Neural progenitor cell (in vitro differentiated cells): ENCODE measurements around the gene TTC31.

ENCODE experiments used
- EZH2 ChIP-seq: fragments of 200-600 bp; sonication (generic); IDR thresholded peaks from 2 replicates; pipeline ENCODE4 v1.6.1; 2017; ENCODE audit warnings: antibody characterized with exemption, mild to moderate bottlenecking, moderate library complexity
- EZH2phosphoT487 ChIP-seq: fragments of 200-600 bp; sonication (generic); IDR thresholded peaks from 2 replicates; pipeline ENCODE4 v1.6.1; 2017; ENCODE audit warnings: antibody characterized with exemption
- TF ChIP-seq, protein P1 (sequence below): fragments of 200-600 bp; sonication (generic); IDR thresholded peaks from 2 replicates; pipeline ENCODE4 v1.5.1; 2017; ENCODE audit warnings: antibody characterized with exemption, mild to moderate bottlenecking

DNA sequence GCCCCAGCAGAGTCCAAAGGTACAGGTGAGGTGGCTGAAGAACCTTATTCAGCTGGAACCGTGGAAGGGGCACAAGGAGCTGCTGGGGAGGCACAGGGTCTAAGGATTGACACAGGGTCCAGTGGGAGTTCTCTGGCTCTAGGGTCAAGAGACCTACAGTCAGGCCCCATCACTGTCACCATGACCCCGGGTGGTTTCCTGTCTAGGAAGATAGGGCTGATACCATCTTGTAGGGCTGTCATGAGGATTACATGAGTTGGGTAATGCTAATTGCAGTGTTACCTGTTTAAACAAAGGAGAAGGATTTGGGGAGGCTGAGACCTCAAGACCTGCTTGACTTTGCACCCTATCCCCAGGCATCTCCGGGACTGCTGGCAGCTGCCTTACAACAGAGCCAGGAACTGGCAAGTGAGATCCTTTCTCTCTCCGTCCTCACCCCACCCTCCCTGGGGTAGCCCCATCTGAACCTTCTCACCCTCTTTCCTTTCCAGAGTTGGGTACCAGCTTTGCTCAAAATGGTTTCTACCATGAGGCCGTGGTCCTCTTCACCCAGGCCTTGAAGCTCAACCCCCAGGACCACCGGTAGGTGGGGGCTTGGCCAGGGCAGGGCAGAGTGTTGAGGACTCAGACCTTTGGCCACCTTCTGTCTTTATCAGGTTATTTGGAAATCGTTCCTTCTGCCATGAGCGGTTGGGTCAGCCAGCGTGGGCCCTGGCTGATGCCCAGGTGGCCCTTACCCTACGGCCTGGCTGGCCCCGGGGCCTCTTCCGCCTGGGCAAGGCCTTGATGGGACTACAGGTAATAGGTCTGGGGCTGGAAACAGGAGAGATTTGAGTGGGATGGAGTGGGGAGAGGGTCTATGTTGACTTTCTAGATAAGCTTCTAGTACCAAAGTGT lies 9.0 kb downstream of the TTC31 start:
- no peak for TF ChIP-seq EZH2phosphoT487
- TF ChIP-seq, protein P1, sequence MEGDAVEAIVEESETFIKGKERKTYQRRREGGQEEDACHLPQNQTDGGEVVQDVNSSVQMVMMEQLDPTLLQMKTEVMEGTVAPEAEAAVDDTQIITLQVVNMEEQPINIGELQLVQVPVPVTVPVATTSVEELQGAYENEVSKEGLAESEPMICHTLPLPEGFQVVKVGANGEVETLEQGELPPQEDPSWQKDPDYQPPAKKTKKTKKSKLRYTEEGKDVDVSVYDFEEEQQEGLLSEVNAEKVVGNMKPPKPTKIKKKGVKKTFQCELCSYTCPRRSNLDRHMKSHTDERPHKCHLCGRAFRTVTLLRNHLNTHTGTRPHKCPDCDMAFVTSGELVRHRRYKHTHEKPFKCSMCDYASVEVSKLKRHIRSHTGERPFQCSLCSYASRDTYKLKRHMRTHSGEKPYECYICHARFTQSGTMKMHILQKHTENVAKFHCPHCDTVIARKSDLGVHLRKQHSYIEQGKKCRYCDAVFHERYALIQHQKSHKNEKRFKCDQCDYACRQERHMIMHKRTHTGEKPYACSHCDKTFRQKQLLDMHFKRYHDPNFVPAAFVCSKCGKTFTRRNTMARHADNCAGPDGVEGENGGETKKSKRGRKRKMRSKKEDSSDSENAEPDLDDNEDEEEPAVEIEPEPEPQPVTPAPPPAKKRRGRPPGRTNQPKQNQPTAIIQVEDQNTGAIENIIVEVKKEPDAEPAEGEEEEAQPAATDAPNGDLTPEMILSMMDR: no peak
- TF ChIP-seq EZH2: no peak
